SK-N-SH (cell line): ENCODE data around the gene DENR.

Experiments used
- CTCF ChIP-seq: fragments of 200-600 bp; sonication (generic); IDR thresholded peaks from 2 replicates; pipeline ENCODE4 v1.6.1; 2017; ENCODE audit warnings: antibody characterized with exemption, mild to moderate bottlenecking, moderate library complexity
- EP300 ChIP-seq, 2 experiments: IDR thresholded peaks; 2 replicates each; pipeline versions ENCODE4 v1.4.0 to v1.6.1; 2012; ENCODE audit warnings: borderline replicate concordance in 1 of 2, low read depth in 1 of 2, low read length in 1 of 2
- EZH2phosphoT487 ChIP-seq: fragments of 200-600 bp; sonication (generic); IDR thresholded peaks from 2 replicates; pipeline ENCODE4 v1.6.1; 2017; ENCODE audit warnings: low read depth, mixed run types, mild to moderate bottlenecking, antibody characterized with exemption, moderate library complexity, borderline replicate concordance
- GATA2 ChIP-seq: sonication (generic); formaldehyde crosslinking; IDR thresholded peaks from 2 replicates; pipeline ENCODE4 v1.5.0; 2020; ENCODE audit warnings: mild to moderate bottlenecking, missing genetic modification reagents
- MXI1 ChIP-seq: IDR thresholded peaks from 2 replicates; pipeline ENCODE4 v1.6.1; 2012; ENCODE audit warnings: mild to moderate bottlenecking, low read depth, low read length, improper control_type of control experiment
- POLR2AphosphoS5 ChIP-seq: IDR thresholded peaks from 2 replicates; pipeline ENCODE4 v1.6.1; 2012; ENCODE audit warnings: low read depth, low read length
- RAD21 ChIP-seq: IDR thresholded peaks from 2 replicates; pipeline ENCODE4 v1.6.1; 2012; ENCODE audit warnings: mild to moderate bottlenecking, low read length
- RXRA ChIP-seq: IDR thresholded peaks from 2 replicates; pipeline ENCODE4 v1.4.0; 2012; ENCODE audit warnings: low read depth, mild to moderate bottlenecking, borderline replicate concordance
- TEAD4 ChIP-seq: IDR thresholded peaks from 2 replicates; pipeline ENCODE4 v1.4.0; 2012; ENCODE audit warnings: mild to moderate bottlenecking, borderline replicate concordance; ENCODE audit not compliant: insufficient read depth
- TF ChIP-seq, protein P1 (sequence below): IDR thresholded peaks from 2 replicates; pipeline ENCODE4 v1.4.0; 2012; ENCODE audit warnings: low read depth
- TF ChIP-seq, protein P2 (sequence below): IDR thresholded peaks from 2 replicates; pipeline ENCODE4 v1.4.0; 2012; ENCODE audit warnings: low read depth, borderline replicate concordance

DNA sequence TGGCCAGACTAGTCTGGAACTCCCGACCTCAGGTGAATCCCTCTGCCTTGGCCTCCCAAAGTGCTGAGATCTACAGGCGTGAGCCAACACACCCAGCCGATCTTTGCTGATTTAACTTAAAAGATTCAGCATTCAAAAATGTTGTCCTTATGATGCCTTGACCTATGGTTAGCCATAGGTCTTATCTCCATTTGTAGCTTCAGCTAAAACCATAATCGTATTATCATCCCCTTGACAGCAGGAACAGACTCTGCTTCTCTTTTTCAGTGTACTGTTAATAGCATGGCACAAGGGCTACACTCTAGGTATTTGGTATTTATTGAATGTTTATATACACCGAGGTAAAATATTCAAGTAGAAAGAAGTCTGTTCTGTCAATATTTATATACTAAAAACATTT is 37.0 kb downstream of the DENR start:
- no peak for TF ChIP-seq RAD21
- TF ChIP-seq RXRA: no peak
- TF ChIP-seq, protein P1, sequence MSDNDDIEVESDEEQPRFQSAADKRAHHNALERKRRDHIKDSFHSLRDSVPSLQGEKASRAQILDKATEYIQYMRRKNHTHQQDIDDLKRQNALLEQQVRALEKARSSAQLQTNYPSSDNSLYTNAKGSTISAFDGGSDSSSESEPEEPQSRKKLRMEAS: no peak
- TF ChIP-seq, protein P2, sequence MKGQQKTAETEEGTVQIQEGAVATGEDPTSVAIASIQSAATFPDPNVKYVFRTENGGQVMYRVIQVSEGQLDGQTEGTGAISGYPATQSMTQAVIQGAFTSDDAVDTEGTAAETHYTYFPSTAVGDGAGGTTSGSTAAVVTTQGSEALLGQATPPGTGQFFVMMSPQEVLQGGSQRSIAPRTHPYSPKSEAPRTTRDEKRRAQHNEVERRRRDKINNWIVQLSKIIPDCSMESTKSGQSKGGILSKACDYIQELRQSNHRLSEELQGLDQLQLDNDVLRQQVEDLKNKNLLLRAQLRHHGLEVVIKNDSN: no peak
- no peak for TF ChIP-seq POLR2AphosphoS5
- TF ChIP-seq TEAD4: no peak
- TF ChIP-seq MXI1: no peak
- no peak for TF ChIP-seq EZH2phosphoT487
- no peak for TF ChIP-seq CTCF
- no peak for TF ChIP-seq GATA2 (CRISPR knock-in tag)
- no peak for TF ChIP-seq EP300 (IDR thresholded peaks at IDR 0.05; ENCODE audit: borderline replicate concordance in 1 of 2, low read depth in 1 of 2, low read length in 1 of 2)
